NCI-H524 (cell line): Measurements from ENCODE around the gene INMT.

Experiments
- DNase-seq, 2 experiments: peaks; one replicate each; lab custom pipeline; 2025; lab: John Stamatoyannopoulos, UW

INMT gene

DNA sequence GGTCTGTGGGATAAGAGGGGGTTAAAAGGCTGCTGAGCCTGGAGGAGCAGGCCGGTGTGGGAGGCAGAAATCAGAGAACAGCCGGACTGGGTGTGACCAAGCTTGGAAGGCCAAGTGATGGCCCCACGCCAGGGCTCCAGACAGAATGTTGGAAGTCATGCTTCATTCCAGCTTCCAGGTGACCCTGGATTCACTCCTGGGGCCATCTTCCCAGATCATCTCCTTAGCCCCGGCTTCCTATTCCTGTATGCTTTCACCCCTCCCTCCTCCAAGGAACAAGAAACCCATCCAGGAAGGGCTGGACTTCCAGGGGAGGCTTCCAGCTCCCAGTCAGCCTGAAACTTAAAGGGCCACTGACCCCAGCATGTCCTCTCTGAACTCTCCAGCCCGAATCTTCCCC is 1.0 kb downstream of the INMT start:
- DNase-seq = no peak

- no peak for DNase-seq
Measured at GRCh38 chr7:30754315-30754877, 2.5 kb downstream of the INMT start.

- DNase-seq = no peak
Measured at GRCh38 chr7:30755384-30756154, 3.6 kb downstream of the INMT start.

GRCh38 chr7:30757342-30757692 is 5.4 kb downstream of the INMT start:
- DNase-seq = no peak

- DNase-seq = no peak
Measured at GRCh38 chr7:30760514-30761213, 8.7 kb downstream of the INMT start.

DNA sequence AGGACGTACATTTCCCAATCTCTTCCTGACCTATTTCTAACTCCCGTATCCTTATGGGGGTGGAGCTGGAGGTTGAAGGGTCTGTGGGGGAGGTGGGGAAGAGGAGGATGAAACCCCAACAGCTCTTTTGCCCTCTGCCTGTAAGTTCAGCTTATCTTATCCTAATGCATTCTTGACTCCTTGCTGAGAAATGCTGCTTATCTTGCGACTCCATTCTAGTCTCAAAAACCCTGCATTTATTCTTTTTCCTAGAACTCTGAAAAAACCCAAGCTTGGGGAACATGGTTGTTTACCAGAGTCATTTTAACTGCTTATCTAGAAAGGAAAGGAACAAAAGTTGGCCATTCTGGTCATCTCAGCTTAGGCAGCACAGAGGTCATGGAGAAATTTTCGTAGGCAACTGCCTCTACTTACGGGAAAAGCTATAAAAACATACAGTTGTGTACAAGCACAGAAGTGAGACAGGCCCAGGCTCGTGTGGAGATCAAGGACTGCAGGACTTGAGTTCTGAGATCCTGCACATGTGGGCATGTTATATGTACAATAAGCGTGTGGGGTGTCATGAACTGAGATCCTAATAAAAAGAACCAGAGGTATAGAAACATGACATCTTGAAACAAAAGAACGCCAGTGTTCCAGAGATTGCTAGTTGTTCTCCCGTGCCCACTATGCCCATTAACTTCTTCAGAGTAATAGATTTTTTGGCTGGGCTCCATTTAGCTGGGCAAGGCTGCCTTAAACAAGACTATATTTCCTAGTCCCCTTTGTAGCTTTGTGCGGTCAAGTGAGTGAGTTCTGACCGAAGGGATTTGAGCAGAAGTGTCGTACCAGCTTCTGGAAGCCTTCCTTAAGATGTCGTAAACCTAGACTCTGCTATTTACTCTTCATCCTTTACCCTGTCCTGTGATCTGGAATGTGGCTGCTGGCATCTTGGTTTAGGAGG is 9.6 kb downstream of the INMT start:
- no peak for DNase-seq

- DNase-seq = no peak
Measured at GRCh38 chr7:30764030-30764975, 12.4 kb downstream of the INMT start.

- no peak for DNase-seq
Measured at GRCh38 chr7:30765408-30765807, 13.5 kb downstream of the INMT start.

DNA sequence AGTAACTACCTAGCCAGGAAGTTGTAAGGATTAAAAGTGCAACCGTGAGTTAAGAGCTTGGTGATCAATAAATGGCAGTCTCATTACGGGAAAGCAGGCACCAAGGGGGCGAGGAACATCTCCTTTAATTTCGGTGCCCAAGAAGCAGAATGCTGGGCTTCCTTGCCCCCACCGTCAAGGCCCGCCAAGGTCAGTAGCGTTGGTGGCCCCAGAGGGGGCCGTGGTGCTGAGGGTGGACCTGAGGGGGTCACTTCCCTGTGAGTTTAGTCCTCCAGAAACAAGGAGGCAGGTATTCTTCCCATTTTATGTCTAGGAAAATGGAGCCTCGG is 18.9 kb downstream of the INMT start:
- DNase-seq = no peak

DNA sequence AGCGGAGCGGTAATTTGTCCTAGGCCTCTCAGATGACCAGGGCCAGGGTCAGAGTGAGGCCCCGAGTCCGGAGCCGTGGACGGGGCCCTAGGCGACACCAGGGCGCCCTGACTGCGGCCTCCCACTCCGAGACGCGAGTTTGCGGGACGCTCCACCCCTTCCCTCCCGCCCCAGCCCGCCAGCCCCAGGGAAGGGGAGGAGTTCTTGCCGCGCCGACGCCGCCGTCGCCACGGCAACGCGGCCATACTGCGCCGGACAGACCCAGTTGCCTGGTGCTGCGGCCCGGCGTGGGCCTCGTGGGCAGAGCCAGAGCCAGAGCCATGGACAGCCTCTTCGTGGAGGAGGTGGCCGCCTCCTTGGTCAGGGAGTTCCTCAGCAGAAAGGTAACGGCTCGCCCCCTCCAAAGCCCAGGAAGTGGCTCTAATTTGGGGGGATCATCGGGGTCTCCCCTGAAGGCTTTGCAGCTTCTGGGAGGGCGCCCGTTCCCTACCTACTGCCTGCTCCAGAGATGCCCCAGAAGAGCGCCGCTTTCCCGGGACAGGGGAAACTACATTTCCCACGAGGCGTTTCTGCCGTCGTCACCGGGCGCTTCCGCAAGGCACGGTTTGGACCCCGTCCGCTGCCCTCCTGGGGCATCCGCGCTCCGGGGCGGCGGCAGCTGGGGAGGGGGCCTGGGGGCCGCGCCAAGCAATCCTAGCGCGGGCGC is 19.4 kb downstream of the INMT start, which contains the start of gene MINDY4:
Gene MINDY4, plus strand, starts transcription at position 244 of the 706 bp plus-strand sequence. Its CDS starts 77 bp downstream, at position 321.
- peak; percentile 33 to 56 for DNase-seq

GRCh38 chr7:30771880-30772425 is 20.0 kb downstream of the INMT start:
- peak; percentile 9 to 30 for DNase-seq

- no peak for DNase-seq
Measured at GRCh38 chr7:30772984-30773383, 21.0 kb downstream of the INMT start.

DNA sequence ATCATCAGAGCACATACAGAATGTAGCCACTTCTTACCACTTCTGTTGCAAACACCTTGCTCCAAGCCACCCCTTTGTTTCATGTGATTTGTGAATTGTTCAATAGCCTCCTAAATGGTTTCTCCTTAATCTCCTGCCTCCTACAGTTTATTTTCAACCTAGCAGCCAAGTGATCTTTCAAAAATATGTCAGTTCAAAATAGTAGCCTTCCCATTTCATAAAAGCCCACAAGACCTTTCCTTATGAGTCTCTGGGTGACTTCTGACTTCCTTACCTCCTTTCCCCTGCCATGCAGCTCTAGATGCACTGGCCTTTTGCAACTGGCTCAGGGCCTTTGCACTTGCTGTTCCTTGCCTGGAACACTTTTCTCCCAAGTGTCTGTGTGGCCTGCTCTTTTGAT is 24.1 kb downstream of the INMT start:
- no peak for DNase-seq

DNA sequence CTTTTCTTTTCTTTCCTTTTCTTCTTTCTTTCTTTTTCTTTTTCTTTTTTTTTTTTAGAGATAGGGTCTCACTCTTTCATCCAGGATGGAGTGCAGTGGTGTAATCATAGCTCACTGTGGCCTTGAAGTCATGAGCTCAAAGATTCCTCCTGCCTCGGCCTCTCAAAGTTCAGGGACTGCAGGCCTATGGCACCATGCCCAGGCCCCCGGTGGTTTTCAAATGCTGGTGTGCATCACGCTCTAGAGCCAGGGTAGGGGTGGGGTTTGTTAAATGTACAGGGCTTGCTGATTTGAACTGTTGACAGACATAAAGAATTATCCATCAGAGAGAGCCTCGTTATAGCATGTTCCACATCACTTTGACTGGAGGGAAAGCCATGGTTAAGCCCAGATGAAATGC is 25.0 kb downstream of the INMT start:
- no peak for DNase-seq

DNA sequence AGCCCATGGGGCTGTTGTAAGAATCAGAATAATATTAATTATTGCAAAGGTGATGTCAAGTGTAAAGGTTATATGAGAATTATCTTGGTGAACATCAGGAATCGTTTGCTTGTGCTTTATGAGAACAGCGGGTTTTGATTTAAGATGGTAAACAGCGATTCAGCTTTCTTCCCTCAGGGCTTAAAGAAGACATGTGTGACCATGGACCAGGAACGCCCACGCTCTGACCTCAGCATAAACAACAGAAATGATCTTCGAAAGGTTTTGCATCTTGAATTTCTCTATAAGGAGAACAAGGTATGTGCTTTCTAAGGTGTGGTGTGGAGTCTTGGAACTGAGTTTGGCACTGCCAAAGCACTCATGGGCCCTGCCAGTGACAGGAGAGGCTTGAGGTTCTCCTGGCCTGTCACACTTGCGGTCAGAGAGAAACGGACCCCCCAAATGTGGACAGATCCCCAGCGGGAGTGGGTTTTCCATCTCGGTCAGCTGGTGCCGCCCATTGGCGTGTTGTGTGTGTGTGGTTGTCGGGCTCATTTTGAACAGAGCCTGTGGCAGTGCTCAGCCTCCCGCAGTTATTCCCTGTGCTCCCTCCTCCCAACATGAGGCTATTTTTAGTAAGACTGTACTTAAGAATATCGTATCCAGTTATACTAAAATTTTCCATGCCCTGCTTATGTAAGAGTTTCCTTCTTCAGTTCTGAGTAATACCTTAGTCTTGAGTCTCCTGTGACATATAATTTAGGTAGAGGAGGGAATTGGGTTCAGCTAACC is 26.5 kb downstream of the INMT start:
- DNase-seq = no peak

DNA sequence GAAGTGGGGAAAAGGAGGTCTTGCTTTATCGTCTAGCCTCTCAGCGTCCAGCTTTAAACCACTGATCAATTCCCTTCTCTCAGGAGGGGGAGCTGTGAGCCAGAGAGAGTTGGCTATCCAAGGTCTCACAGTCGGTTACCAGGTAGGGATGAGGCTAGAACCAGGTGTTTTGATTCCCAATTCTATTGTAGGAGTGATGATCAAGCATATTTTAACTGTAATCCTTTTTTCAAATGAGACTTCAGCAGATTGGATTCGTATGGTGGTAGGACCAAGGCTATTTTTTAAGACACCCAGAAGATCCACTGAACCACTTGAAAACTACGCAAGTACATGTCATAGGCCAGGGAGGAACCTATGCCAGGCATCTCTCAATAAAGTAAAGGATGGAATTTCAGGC is 27.6 kb downstream of the INMT start:
- no peak for DNase-seq

GRCh38 chr7:30780941-30781340 is 29.0 kb downstream of the INMT start:
- DNase-seq = no peak

- DNase-seq = no peak
Measured at GRCh38 chr7:30782690-30783089, 30.8 kb downstream of the INMT start.

DNA sequence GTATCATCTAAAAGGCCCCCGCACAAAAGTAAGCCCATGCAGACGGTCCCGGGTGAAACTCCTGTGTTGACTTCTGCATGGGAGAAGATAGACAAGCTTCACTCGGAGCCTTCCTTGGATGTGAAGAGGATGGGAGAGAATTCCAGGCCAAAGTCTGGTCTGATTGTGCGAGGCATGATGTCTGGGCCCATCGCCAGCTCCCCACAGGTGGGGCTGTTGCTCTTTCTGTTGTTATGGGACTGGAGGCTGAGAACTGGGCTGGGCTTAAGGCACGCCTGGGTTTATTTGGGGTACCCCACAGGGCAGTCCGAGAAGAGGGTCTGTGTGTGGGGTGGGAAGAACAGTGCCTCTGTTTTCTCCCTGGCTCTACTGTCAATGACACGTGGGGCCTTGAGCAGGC is 33.9 kb downstream of the INMT start:
- DNase-seq = no peak
